Ovary (tissue), 3 donors: Measurements from ENCODE around the gene ALPP.

Experiments
- CTCF ChIP-seq, 3 donors: fragments of 450-650 bp in 2 of 3; fragments of 200-600 bp in 1 of 3; IDR thresholded peaks; one replicate each; pipeline versions ENCODE4 v1.5.1 to v1.8.0; 2016 to 2022; ENCODE audit warnings: antibody characterized with exemption in 3 of 3, mild to moderate bottlenecking in 1 of 3
- EP300 ChIP-seq: sonication (generic); formaldehyde crosslinking; IDR thresholded peaks from one replicate; pipeline ENCODE4 v1.6.1; 2017; ENCODE audit warnings: antibody characterized with exemption
- POLR2A ChIP-seq: fragments of 450-650 bp; IDR thresholded peaks from one replicate; pipeline ENCODE4 v1.6.1; 2017; ENCODE audit warnings: antibody characterized with exemption, mild to moderate bottlenecking, moderate library complexity
- donor health status: DM: no; HTN: no; CAD: no.

DNA sequence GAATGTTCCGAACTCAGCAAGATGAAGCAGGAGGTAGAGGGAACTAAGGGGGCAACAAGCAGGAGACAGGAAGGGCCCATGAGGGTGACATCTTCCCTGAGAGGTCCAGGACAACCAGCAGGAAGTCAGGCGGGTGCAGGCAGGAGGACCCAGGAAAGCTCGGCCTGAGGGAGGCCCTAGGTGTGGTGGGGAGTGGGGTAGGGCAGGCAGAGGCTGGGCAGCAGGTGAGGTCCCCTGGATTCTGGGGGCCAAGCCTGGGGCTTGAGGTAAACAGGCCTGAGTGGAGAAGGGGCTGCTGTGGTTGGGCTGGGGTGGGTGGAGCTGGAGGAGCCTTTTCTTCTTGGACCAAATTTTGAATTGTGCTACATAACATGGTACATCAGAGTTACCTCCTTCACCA, 24.0 kb downstream of the ALPP start:
- no peak for TF ChIP-seq CTCF (IDR thresholded peaks at IDR 0.05)
- TF ChIP-seq EP300 = no peak
- no peak for TF ChIP-seq POLR2A
